Hepatocyte (in vitro differentiated cells): ENCODE measurements around the gene MNT.

ENCODE experiments used
- EZH2 ChIP-seq: fragments of 200-600 bp; sonication (generic); IDR thresholded peaks from 2 replicates; pipeline ENCODE4 v1.6.1; 2016; ENCODE audit warnings: antibody characterized with exemption, mild to moderate bottlenecking, borderline replicate concordance
- EZH2phosphoT487 ChIP-seq: fragments of 200-600 bp; sonication (generic); IDR thresholded peaks from one replicate; pipeline ENCODE4 v1.6.1; 2018; ENCODE audit warnings: antibody characterized with exemption, mild to moderate bottlenecking, low read depth, moderate library complexity; ENCODE audit not compliant: unreplicated experiment, severe bottlenecking
- TF ChIP-seq, protein P1 (sequence below): fragments of 200-600 bp; sonication (generic); IDR thresholded peaks from 2 replicates; pipeline ENCODE4 v1.5.1; 2016; ENCODE audit warnings: antibody characterized with exemption, mild to moderate bottlenecking; ENCODE audit not compliant: poor library complexity

- no peak for TF ChIP-seq EZH2
- TF ChIP-seq, protein P1, sequence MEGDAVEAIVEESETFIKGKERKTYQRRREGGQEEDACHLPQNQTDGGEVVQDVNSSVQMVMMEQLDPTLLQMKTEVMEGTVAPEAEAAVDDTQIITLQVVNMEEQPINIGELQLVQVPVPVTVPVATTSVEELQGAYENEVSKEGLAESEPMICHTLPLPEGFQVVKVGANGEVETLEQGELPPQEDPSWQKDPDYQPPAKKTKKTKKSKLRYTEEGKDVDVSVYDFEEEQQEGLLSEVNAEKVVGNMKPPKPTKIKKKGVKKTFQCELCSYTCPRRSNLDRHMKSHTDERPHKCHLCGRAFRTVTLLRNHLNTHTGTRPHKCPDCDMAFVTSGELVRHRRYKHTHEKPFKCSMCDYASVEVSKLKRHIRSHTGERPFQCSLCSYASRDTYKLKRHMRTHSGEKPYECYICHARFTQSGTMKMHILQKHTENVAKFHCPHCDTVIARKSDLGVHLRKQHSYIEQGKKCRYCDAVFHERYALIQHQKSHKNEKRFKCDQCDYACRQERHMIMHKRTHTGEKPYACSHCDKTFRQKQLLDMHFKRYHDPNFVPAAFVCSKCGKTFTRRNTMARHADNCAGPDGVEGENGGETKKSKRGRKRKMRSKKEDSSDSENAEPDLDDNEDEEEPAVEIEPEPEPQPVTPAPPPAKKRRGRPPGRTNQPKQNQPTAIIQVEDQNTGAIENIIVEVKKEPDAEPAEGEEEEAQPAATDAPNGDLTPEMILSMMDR = no peak
- TF ChIP-seq EZH2phosphoT487 = no peak
These were observed 40.1 kb upstream of the MNT start for GRCh38 chr17:2440930-2441329.
